ENCODE results near the gene RHOC.

The RHOC gene

DNA sequence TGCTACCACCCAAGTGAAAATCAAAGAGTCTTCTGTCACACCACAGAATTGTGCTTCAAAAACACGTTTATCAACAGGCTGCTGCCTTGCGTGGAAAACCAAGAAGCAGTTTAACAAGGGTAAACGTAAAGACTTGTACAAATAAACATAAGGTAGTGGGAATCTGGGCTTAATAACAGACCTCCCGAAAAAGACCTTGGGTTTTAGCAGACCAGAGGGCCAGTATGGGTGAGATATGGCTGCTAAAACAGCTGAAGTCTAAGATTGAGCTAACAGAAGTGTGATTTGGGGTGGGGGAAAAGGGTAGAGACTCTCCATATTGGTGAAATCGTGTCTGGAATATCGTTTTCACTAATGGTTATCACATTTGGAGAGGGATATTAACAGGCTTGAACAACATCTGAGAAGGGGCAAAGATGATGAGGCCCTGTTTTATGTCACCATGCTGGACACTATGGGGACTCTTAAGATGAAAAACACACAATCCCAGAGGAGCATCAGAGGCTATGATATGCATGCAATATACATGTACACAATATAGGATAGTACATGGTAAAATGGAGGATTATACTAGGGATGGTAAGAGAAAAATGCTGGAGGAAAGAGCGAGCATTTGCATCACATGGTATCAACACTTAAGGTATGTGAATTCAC is 31.1 kb downstream of the RHOC start:
- no peak for DNase-seq

DNA sequence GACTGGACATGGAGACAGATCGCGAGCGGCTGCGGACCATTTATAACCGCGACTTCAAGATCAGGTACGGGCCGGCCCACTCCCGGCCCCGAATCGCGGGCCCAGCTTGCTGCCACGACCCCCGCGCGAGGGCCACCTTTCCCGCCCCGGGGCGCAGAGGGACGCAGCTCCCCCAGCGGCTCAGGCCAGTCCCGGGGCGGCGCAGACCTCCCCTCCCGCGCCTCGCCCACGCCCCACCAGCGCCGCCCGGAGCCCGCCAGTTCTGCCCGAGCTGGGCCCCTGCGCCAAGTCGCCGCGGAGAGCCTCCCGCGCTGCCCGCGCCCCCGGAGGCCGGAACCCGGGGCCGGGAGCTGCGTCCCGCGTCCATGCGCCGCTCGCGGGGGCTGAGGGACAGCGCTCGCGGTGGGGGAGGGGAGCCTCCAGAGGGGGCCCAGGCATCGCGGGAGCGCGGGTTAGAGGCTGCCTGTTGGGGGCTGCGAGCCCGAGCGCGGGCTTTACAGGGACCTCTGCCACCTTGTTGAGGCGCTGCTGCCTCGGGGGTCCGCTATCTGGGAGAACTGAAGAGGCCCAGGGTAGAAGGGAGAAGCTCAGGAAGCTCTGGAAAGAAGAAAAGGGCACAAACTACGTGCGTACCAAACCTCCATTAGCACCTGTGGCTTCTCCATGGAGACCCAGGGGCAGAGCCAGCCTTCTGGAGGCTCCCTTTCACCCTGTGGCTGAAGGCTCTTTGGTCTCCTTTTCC is 31.8 kb downstream of the RHOC start:
- DNase-seq: peak; percentile 72

GRCh38 chr1:112674440-112674985 is 32.4 kb downstream of the RHOC start, which contains the start of gene MOV10:
MOV10 (plus strand) TSS chr1:112674659; CDS start chr1:112674913, 254 bp downstream.
- DNase-seq: peak; percentile 75

DNA sequence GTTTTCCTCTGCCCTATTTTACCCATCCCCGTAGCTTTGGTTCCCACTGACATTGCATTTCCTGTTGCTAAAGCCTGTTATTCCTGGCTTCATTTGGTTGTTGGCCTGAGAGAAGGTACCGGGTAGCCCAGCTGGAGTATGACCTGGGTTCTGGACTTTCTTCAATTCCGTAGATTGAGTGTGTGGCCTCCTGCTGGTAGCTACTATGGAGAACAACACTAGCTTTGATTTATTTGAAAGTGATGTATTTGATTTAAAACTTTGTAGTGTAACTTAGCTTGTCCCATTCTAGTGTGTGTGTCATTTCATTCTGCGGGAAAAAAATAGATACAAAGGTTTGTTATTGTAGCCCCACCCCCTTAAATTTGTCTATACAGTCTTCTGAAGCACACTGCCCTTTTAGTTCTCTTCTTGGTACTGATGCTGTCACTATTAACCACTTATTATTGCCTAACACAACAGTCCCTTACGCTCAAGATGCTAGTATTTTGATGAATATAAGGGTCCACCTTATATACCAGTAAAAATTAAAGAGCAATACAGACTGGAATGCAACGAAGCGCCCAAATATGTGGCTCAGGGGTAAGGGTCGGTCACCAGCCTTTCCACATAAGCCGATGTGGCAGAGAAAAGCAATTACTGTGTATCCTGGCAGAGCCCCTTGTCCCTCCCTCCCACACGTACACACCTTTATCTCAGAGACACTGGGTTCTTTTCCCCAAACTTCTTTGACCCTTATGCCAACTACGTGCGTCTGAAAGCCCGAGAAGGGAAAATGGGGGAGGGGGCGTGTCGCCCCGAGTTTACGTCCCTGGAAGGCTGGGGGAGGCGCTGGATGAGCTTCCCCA is 33.1 kb downstream of the RHOC start:
- peak; percentile 1 for DNase-seq

- DNase-seq: no peak
These were observed 34.1 kb downstream of the RHOC start for GRCh38 chr1:112672842-112673241.

- DNase-seq: no peak
These were observed 34.9 kb downstream of the RHOC start for GRCh38 chr1:112672009-112672408.

- DNase-seq: no peak
These were observed 40.0 kb downstream of the RHOC start for GRCh38 chr1:112666946-112667345.

- no peak for DNase-seq
These were observed 41.1 kb downstream of the RHOC start for GRCh38 chr1:112665857-112666256.

- DNase-seq: no peak
These were observed 55.7 kb downstream of the RHOC start for GRCh38 chr1:112651205-112651604.
